ENCODE data around the gene SMAD2.

Gene SMAD2

DNA sequence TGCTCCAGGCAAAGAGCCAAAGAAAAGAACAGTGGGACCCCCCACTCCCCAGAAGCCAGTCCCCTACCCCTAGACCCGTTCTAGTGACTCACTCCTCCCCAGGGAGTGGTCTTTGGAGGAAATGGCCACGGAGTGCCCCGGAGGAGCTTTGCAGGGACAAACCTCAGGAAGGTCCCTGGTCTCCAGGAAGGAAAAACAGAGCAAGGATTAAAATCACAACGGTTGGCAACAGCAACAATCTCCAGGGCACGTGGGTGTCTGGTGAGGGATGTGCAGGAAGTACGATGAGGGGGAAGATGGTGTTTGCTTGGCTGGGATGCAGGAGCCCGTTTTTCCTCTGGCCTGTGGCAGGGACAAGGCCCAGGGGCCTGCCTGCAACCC lies 135.0 kb downstream of the SMAD2 start:
- Histone ChIP-seq H3K4me3 (ENCODE audit: low read depth, low read length, poor library complexity, severe bottlenecking) (no peak overlapping the region), H3K79me2 (ENCODE audit: insufficient read depth, low read length) (no peaks in the 10 kb centered on the region), H3K9me3 (ENCODE audit: low read length) (no peaks in the 10 kb centered on the region), H3K36me3 (ENCODE audit: insufficient read depth, low read length) (no peaks in the 10 kb centered on the region), H3K4me2 (ENCODE audit: low read length) (no peak overlapping the region), H3F3A (ENCODE audit: insufficient read depth, low read length) (no peaks in the 10 kb centered on the region), H2AFZ (ENCODE audit: low read length) (no peak overlapping the region), H3K9me2 (ENCODE audit: low read depth, low read length) (no peaks in the 10 kb centered on the region), H3K4me1 (ENCODE audit: insufficient read depth, low read length, severe bottlenecking) (no peaks in the 10 kb centered on the region), H3K27me3 (ENCODE audit: insufficient read depth, low read length) (0 out of 2 replicates have a peak, but pooled peaks cover 4% of the 10 kb centered on the region), H3K9ac (ENCODE audit: low read length) (no peak overlapping the region), H4K20me1 (ENCODE audit: insufficient read depth, low read length) (no peaks in the 10 kb centered on the region), H3K27ac (ENCODE audit: low read depth, low read length, poor library complexity, severe bottlenecking) (no peak overlapping the region)
- no peak for TF ChIP-seq EZH2 (IDR thresholded peaks at IDR 0.05; ENCODE audit: borderline replicate concordance, low read length)
- TF ChIP-seq, protein P1, sequence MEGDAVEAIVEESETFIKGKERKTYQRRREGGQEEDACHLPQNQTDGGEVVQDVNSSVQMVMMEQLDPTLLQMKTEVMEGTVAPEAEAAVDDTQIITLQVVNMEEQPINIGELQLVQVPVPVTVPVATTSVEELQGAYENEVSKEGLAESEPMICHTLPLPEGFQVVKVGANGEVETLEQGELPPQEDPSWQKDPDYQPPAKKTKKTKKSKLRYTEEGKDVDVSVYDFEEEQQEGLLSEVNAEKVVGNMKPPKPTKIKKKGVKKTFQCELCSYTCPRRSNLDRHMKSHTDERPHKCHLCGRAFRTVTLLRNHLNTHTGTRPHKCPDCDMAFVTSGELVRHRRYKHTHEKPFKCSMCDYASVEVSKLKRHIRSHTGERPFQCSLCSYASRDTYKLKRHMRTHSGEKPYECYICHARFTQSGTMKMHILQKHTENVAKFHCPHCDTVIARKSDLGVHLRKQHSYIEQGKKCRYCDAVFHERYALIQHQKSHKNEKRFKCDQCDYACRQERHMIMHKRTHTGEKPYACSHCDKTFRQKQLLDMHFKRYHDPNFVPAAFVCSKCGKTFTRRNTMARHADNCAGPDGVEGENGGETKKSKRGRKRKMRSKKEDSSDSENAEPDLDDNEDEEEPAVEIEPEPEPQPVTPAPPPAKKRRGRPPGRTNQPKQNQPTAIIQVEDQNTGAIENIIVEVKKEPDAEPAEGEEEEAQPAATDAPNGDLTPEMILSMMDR (IDR thresholded peaks at IDR 0.05; ENCODE audit: low read length) = no peak

GRCh38 chr18:47794725-47795433 lies 135.6 kb downstream of the SMAD2 start:
- Histone ChIP-seq H2AFZ (ENCODE audit: low read length) (no peak overlapping the region), H4K20me1 (ENCODE audit: insufficient read depth, low read length) (no peaks in the 10 kb centered on the region), H3K4me3 (ENCODE audit: low read depth, low read length, poor library complexity, severe bottlenecking) (no peak overlapping the region)

GRCh38 chr18:47793609-47794008 lies 136.8 kb downstream of the SMAD2 start:
- no peaks in the 10 kb centered on the region for H3K79me2 ChIP-seq (ENCODE audit: insufficient read depth, low read length)
- TF ChIP-seq EZH2 (IDR thresholded peaks at IDR 0.05; ENCODE audit: borderline replicate concordance, low read length) = no peak
- TF ChIP-seq, protein P1 (IDR thresholded peaks at IDR 0.05; ENCODE audit: low read length) = no peak
- H3K27me3 ChIP-seq (ENCODE audit: insufficient read depth, low read length) = 0 out of 2 replicates have a peak, but pooled peaks cover 4% of the 10 kb centered on the region
- H3K9me3 ChIP-seq (ENCODE audit: low read length) = no peaks in the 10 kb centered on the region
- no peaks in the 10 kb centered on the region for H3K4me1 ChIP-seq (ENCODE audit: insufficient read depth, low read length, severe bottlenecking)
- no peak overlapping the region for H2AFZ ChIP-seq (ENCODE audit: low read length)
- no peaks in the 10 kb centered on the region for H4K20me1 ChIP-seq (ENCODE audit: insufficient read depth, low read length)
- no peaks in the 10 kb centered on the region for H3K36me3 ChIP-seq (ENCODE audit: insufficient read depth, low read length)
- H3F3A ChIP-seq (ENCODE audit: insufficient read depth, low read length) = no peaks in the 10 kb centered on the region
- H3K27ac ChIP-seq (ENCODE audit: low read depth, low read length, poor library complexity, severe bottlenecking) = no peak overlapping the region
- H3K9ac ChIP-seq (ENCODE audit: low read length) = no peak overlapping the region
- no peak overlapping the region for H3K4me3 ChIP-seq (ENCODE audit: low read depth, low read length, poor library complexity, severe bottlenecking)
- no peak overlapping the region for H3K4me2 ChIP-seq (ENCODE audit: low read length)
- H3K9me2 ChIP-seq (ENCODE audit: low read depth, low read length) = no peaks in the 10 kb centered on the region

More at GRCh38 chr18:47794725-47795433, 135.6 kb downstream of the SMAD2 start:
- Histone ChIP-seq H3K27ac (ENCODE audit: low read depth, low read length, poor library complexity, severe bottlenecking) (no peak overlapping the region), H3F3A (ENCODE audit: insufficient read depth, low read length) (no peaks in the 10 kb centered on the region), H3K9me3 (ENCODE audit: low read length) (no peaks in the 10 kb centered on the region), H3K27me3 (ENCODE audit: insufficient read depth, low read length) (0 out of 2 replicates have a peak, but pooled peaks cover 4% of the 10 kb centered on the region), H3K79me2 (ENCODE audit: insufficient read depth, low read length) (no peaks in the 10 kb centered on the region), H3K36me3 (ENCODE audit: insufficient read depth, low read length) (no peaks in the 10 kb centered on the region), H3K9me2 (ENCODE audit: low read depth, low read length) (no peaks in the 10 kb centered on the region), H3K4me1 (ENCODE audit: insufficient read depth, low read length, severe bottlenecking) (no peaks in the 10 kb centered on the region), H3K4me2 (ENCODE audit: low read length) (no peak overlapping the region), H3K9ac (ENCODE audit: low read length) (no peak overlapping the region)
- no peak for TF ChIP-seq EZH2 (IDR thresholded peaks at IDR 0.05; ENCODE audit: borderline replicate concordance, low read length)
- TF ChIP-seq, protein P1 (IDR thresholded peaks at IDR 0.05; ENCODE audit: low read length) = no peak
